LNCaP clone FGC (cell line): Measurements from ENCODE around the gene EMP3.

Source experiments
- DNase-seq: peaks from one replicate; pipeline ENCODE4 v3.0.0-alpha.2; 2011; ENCODE audit warnings: low read depth
- H3K4me3 ChIP-seq: 2 replicates; pipeline ENCODE4 v1.5.1; 2011; ENCODE audit warnings: mild to moderate bottlenecking, low read depth, low read length, control low read depth
- CTCF ChIP-seq: IDR thresholded peaks from 2 replicates; pipeline ENCODE4 v1.5.1; 2012; ENCODE audit warnings: mild to moderate bottlenecking; ENCODE audit not compliant: control insufficient read depth, insufficient read depth; ENCODE audit errors: extremely low read depth

The EMP3 gene

DNA sequence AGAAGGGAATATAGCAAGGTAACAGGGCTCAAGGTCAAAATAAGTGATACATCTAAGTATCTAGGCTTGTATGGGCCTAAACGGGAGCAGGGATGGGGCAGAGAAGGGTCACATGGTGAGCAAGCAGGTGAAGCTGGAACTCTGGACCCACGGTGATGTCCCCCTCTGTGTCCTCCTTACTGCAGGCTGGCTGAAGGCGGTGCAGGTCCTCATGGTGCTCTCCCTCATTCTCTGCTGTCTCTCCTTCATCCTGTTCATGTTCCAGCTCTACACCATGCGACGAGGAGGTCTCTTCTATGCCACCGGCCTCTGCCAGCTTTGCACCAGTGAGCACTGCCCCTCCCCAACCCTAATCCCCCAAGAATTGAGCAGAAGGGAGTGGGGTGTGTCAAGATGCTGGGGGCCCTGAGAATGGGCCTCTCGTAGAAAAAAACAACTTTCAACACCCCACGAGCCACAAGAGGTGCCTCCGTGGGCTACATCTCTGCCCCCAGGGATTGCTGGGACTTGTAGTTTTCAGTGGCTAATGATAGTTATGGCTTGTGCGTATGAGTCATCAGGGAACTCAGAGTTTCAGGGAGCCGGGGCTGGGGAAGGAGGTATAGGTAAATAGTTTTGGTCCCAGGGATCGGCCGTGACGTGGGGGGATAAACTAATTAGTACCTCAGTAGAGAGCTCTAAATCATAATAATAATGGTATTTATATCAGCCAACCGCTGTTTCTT is 4.0 kb downstream of the EMP3 start:
- no peak for TF ChIP-seq CTCF
- H3K4me3 ChIP-seq: no peak overlapping the region
- no peak for DNase-seq

DNA sequence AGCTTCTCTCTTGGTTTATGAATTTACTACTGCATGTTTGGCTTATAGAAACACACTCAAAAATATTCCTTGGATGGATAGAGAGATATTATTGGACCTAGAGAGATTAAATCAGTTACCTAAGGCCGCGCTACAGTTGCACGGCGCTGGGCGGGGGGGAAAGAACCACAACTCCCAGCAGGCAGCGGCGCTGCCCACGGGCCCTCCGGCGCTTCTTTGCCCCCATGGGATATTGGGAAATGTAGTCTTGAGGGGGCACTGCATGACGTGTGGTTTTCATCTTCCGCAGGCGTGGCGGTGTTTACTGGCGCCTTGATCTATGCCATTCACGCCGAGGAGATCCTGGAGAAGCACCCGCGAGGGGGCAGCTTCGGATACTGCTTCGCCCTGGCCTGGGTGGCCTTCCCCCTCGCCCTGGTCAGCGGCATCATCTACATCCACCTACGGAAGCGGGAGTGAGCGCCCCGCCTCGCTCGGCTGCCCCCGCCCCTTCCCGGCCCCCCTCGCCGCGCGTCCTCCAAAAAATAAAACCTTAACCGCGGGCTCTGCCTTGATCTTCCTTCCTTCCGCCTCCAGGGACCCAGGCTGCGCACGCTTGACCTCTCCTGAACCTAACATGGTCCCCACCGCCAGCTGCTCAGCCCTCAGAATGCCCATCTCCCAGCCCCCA is 4.8 kb downstream of the EMP3 start:
- peak overlapping the region; percentile 41 for H3K4me3 ChIP-seq
- no peak for DNase-seq
- TF ChIP-seq CTCF: 0 out of 2 replicates have a peak, but pooled peaks have one; percentile 3

DNA sequence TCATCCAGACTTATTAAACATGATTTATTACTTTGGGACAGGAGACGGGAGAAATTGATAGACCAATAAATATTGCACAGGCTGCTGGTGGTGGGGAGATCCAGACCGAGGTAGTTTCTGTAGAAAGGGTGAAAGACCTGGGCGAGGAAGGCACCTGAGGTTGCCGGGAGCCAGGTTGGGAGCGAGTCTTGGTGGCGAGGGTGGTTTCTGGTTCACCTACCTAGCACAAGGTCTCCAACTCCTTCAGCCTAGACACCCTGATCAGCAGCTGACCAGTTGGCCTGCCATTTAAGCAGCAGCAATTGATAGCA is 7.0 kb downstream of the EMP3 start:
- TF ChIP-seq CTCF: no peak
- no peak for DNase-seq
- H3K4me3 ChIP-seq: peak overlapping the region; percentile 46

DNA sequence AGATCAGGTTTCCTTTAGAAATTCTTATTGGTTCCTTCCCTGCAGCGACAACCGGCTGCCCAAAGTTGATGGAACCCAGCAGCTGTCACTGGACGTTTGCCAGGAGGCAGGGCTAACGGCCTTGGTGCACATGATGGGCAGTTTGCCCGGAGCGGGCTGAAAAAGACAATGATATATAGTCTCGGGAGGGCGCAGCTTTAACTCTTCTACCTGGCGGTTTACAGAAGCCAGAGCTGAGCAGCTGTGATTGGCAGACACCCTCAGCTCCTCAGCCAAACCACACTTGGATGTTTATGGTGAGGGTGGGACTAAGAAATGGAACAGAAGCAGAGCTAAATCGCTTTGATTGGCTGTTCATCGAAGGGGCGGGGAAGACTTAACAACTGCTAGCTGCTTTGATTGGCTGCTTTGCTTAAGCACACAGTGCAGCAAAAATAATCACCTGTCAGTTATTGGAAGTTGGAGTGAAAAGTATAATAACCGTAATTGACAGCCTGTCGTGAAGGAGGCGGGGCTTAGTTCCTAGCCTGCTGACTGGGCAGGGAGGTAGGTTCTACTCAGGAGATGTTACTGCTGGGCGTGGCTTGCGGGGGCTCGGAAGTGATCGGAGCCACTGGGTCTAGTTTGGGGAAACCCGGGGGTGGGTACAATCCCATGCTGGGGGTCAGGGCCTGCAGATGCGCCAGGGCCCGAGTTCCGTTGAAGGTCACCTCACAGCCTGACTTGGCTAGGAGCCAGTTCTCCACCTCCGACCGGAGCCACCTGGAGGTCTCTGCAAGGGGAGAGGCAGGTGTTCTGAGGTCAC is 7.5 kb downstream of the EMP3 start:
- no peak for TF ChIP-seq CTCF
- peak; percentile 99 for DNase-seq

GRCh38 chr19:48333467-48334384 is 8.4 kb downstream of the EMP3 start:
- peak; percentile 65 for TF ChIP-seq CTCF
- peak overlapping the region; percentile 63 for H3K4me3 ChIP-seq
- peak; percentile 50 for DNase-seq

More for the DNA sequence above, 7.5 kb downstream of the EMP3 start:
- peak overlapping the region; percentile 63 for H3K4me3 ChIP-seq

DNA sequence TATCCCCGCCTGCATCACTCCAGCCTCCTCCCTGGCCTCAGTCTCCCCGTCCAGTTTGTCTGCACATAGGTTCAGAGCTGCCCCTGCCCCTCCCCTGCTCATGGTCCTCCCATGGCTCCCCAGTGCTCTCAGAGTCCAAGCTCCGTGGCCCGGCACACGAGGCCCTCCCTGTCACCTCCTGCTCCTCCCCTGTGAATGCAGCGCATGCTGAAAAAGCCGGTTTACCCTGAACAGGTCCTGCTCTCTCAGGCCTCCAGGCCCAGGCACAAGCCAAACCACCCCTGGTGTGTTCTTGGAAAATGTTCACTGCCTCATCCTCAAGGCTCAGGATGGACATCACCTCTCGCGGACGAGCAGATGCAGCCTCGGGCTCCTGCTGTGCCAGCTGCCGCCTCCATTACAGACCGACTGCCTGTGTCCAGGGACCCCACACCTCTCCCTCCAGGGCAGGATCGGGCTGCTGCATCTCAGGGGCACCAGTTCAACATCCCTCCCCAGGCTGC is 13.0 kb downstream of the EMP3 start:
- H3K4me3 ChIP-seq: no peak overlapping the region
- no peak for TF ChIP-seq CTCF
- no peak for DNase-seq
